ENCODE measurements around the gene DDX19B. TPM values are rescaled to one million over a fixed set of nuclear protein-coding genes. Genes with fewer than 3 reads are reported as not detected.
"Not testable (repeated sequence)": the region's sequence is repeated elsewhere in the genome, so short reads cannot be mapped to it uniquely, and the experiment has no call there.

Gene DDX19B
- total RNA-seq, 2 donors from 2014 or later: 20.8 to 21.6 TPM

DNA sequence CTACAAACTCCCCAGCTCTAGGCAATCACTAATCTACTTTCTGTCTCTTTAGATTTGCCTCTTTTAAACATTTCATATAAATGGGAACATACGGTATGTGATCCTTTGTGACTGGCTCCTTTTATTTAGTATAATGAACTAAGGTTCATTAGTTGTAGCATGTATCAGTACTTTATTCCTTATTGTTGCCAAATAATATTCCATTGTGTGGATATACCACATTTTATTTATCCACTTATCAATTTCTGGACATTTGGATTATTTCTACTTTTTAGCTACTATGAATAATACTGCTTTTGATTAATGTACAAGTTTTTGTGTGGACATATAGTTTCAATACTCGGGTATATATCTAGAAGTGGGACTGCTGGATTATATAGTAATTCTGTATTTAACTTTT is 7.9 kb downstream of the DDX19B start:
- H3K27me3 ChIP-seq: no peaks in the 10 kb centered on the region
- no peak for DNase-seq (ENCODE audit: low spot score)
- H3K9me3 ChIP-seq: no peaks in the 10 kb centered on the region
- H3K4me3 ChIP-seq: no peak overlapping the region
- no peaks in the 10 kb centered on the region for H3K4me1 ChIP-seq
- H3K27ac ChIP-seq: no peak overlapping the region
- no peaks in the 10 kb centered on the region for H3K36me3 ChIP-seq
- TF ChIP-seq, protein P1, sequence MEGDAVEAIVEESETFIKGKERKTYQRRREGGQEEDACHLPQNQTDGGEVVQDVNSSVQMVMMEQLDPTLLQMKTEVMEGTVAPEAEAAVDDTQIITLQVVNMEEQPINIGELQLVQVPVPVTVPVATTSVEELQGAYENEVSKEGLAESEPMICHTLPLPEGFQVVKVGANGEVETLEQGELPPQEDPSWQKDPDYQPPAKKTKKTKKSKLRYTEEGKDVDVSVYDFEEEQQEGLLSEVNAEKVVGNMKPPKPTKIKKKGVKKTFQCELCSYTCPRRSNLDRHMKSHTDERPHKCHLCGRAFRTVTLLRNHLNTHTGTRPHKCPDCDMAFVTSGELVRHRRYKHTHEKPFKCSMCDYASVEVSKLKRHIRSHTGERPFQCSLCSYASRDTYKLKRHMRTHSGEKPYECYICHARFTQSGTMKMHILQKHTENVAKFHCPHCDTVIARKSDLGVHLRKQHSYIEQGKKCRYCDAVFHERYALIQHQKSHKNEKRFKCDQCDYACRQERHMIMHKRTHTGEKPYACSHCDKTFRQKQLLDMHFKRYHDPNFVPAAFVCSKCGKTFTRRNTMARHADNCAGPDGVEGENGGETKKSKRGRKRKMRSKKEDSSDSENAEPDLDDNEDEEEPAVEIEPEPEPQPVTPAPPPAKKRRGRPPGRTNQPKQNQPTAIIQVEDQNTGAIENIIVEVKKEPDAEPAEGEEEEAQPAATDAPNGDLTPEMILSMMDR (IDR thresholded peaks at IDR 0.05): no peak

DNA sequence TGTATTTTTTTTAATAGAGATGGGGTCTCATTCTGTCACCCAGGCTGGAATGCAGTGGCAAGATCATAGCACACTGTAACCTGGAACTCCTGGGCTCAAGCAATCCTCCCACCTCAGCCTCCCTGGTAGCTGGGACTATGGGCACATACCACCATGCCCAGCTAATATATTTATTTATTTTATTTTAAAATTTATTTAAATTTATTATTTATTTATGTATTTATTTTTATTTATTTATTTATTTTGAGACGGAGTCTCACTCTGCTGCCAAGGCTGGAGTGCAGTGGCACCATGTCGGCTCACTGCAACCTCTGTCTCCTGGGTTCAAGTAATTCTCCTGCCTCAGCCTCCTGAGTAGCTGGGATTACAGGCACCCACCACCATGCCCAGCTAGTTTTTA is 8.7 kb downstream of the DDX19B start:
- H3K27ac ChIP-seq; H3K27me3 ChIP-seq; H3K4me1 ChIP-seq; DNase-seq (ENCODE audit: low spot score); H3K36me3 ChIP-seq; H3K9me3 ChIP-seq; H3K4me3 ChIP-seq: not testable (repeated sequence)

DNA sequence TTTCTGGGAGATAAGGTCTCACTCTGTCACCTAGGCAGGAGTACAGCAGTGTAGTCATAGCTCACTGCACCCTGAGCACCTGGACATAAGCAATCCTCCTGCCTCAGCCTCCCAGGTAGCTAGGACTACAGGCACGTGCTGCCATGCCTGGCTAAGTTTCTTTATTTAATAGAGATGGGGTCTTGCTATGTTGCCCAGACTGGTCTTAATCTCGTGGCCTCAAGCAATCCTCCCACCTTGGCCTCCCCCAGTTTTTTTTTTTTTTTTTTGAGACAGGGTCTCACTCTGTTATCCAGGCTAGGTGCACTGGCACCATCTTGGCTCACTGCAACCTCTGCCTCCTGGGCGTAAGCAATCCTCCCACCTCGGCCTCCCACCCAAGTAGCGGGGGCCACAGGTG is 21.1 kb downstream of the DDX19B start:
- Histone ChIP-seq H3K27ac (no peak overlapping the region), H3K27me3 (no peaks in the 10 kb centered on the region), H3K4me3 (no peak overlapping the region), H3K36me3 (peaks cover 71% of the 10 kb centered on the region), H3K4me1 (no peaks in the 10 kb centered on the region), H3K9me3 (no peaks in the 10 kb centered on the region)
- no peak for DNase-seq (ENCODE audit: low spot score)
- TF ChIP-seq, protein P1 (IDR thresholded peaks at IDR 0.05): no peak

DNA sequence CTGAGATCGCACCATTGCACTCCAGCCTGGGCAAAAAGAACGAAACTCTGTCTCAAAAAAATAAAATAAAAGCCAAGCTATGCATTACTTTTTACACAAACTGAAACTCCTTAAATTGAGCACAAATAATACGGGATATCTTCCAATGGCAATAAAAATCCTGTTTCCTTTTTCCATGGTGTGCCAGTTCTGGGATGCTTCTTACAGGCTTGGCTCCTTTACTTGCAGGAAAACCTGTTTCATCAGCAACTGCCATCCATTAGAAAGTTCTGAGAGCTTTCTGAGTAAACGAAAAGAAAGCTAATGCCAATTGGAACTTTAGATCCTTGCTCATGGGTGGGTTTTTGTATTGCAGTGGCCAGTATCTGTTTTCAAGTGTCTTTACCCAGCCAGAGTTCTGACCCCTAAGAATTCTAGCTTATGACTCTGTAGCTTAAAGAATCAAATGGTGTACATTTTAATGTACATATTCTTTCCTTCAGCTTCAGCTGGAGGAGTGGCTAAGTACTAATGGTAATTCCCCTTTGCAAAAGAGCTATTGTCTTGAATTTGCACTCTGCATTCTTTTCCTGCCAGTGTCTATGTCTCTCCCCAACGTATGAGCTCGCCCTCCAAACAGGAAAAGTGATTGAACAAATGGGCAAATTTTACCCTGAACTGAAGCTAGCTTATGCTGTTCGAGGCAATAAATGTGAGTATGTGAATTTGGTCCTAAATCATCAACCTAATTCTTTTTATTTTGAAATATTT is 26.2 kb downstream of the DDX19B start:
- no peak overlapping the region for H3K27ac ChIP-seq
- H3K9me3 ChIP-seq: no peaks in the 10 kb centered on the region
- H3K4me3 ChIP-seq: no peak overlapping the region
- H3K27me3 ChIP-seq: no peaks in the 10 kb centered on the region
- TF ChIP-seq, protein P1 (IDR thresholded peaks at IDR 0.05): no peak
- H3K36me3 ChIP-seq: peaks cover 67% of the 10 kb centered on the region
- no peak for DNase-seq (ENCODE audit: low spot score)
- no peaks in the 10 kb centered on the region for H3K4me1 ChIP-seq

DNA sequence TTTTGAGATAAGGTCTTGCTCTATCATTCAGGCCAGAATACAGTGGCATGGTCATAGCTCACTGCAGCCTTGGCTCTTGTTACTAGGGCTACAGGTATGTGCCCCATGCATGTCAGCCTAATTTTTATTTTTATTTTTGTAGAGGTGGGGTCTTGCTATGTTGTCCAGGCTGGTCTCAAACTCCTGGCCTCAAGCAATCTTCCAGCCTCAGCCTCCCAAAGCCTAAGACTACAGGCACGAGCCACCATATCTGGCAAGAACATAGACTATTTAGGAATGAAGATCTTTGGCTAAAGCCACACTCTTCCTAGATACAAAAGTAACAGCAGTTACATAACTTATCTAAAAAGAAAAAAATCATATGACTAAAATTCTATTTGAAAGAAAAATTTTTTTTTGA is 32.1 kb downstream of the DDX19B start:
- TF ChIP-seq, protein P1 (IDR thresholded peaks at IDR 0.05): no peak
- Histone ChIP-seq H3K27ac (no peak overlapping the region), H3K4me3 (no peak overlapping the region), H3K9me3 (no peaks in the 10 kb centered on the region), H3K27me3 (no peaks in the 10 kb centered on the region), H3K4me1 (no peaks in the 10 kb centered on the region), H3K36me3 (peaks cover 43% of the 10 kb centered on the region)
- DNase-seq (ENCODE audit: low spot score): no peak

DNA sequence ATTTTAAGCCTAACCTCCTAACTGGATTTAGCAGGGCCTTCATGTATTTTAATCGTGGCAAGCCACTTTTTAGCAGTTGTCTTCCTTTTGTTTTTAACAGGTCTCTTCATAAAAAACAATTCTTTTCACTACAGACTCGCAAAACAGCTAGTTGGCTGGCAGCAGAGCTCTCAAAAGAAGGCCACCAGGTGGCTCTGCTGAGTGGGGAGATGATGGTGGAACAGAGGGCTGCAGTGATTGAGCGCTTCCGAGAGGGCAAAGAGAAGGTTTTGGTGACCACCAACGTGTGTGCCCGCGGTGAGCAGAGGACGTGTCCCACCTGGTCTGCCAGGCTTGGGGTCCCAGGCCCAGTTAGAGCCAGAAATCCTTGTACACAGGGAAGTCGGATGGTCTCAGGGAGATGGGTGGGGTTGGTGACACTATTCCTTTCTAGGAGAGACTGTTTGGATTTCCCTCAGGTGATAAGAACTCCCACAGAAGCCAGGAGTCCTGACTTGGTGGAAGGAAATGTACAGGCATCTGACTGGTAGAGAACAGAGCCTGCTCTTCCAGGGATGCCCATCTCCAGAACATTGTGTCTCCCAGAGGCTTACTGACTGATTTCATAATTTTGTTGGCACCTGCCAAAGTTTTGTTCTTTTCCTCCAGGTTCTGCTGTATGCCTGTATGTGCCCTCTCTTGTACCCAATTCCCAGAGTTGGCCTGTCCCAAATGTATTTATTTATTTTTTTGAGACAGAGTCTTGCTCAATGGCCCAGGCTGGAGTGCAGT is 32.8 kb downstream of the DDX19B start:
- H3K27ac ChIP-seq: no peak overlapping the region
- H3K9me3 ChIP-seq: no peaks in the 10 kb centered on the region
- TF ChIP-seq, protein P1 (IDR thresholded peaks at IDR 0.05): peak in 1 of 2 donors; percentile 65
- DNase-seq (ENCODE audit: low spot score): no peak
- no peak overlapping the region for H3K4me3 ChIP-seq
- peaks cover 37% of the 10 kb centered on the region for H3K36me3 ChIP-seq
- no peaks in the 10 kb centered on the region for H3K27me3 ChIP-seq
- H3K4me1 ChIP-seq: no peaks in the 10 kb centered on the region

DNA sequence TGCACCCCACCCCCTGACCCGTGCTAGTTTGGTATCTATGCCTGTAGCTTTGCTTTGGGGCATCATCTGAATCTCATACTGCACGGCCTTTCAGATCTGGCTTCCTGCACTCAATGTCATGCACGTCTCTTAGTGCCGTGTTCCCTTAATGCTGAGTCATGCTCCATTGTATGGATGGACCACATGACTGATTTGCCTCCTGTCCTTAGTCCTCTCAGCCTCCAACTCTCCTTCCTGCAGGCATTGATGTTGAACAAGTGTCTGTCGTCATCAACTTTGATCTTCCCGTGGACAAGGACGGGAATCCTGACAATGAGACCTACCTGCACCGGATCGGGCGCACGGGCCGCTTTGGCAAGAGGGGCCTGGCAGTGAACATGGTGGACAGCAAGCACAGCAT is 33.7 kb downstream of the DDX19B start:
- not testable (repeated sequence) for DNase-seq (ENCODE audit: low spot score); H3K27ac ChIP-seq; H3K4me1 ChIP-seq; H3K27me3 ChIP-seq; H3K4me3 ChIP-seq; H3K9me3 ChIP-seq
- peaks cover 28% of the 10 kb centered on the region for H3K36me3 ChIP-seq

Measured in right atrium auricular region (tissue), 2 donors.